ENCODE results near the gene NKPD1. TPM values are rescaled to one million over a fixed set of nuclear protein-coding genes. Genes with fewer than 3 reads are reported as not detected.

The NKPD1 gene
- total RNA-seq, 1 donor: under 0.01 TPM

DNA sequence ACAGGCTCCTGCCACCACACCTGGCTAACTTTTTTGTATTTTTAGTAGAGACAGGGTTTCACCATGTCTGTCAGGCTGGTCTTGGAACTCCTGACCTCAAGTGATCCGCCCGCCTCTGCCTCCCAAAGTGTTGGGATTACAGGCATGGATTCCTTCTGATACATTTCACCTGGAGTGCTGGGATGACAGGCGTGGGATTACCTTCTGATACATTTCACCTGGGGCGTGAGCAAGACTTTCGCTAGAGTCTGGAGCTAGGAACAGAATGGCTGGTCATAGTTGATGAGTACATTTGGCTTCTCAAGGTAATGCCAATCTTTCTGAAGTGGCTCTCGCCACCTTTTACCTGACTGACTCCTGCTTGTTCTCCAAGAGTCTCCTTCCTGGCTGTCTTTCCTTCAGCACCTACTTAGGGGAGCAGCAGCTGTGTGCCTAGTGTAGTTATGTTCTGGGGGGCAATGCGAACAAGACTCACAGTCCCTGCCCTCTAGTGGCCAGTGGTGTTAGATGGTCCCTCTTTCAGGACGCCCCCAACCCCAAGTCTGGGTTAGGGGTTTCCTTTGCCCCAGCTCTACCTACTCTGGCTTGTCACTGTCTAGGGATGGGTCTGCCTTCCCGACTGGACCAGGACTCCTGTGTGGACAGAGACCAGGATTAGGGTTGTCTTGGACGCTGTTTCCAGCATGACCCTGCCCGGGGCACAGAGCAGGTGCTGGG, 48.5 kb downstream of the NKPD1 start:
- DNase-seq (ENCODE audit: low read depth): no peak
- H3K4me3 ChIP-seq (ENCODE audit: low read depth, low read length): no peak overlapping the region
- TF ChIP-seq, protein P1, sequence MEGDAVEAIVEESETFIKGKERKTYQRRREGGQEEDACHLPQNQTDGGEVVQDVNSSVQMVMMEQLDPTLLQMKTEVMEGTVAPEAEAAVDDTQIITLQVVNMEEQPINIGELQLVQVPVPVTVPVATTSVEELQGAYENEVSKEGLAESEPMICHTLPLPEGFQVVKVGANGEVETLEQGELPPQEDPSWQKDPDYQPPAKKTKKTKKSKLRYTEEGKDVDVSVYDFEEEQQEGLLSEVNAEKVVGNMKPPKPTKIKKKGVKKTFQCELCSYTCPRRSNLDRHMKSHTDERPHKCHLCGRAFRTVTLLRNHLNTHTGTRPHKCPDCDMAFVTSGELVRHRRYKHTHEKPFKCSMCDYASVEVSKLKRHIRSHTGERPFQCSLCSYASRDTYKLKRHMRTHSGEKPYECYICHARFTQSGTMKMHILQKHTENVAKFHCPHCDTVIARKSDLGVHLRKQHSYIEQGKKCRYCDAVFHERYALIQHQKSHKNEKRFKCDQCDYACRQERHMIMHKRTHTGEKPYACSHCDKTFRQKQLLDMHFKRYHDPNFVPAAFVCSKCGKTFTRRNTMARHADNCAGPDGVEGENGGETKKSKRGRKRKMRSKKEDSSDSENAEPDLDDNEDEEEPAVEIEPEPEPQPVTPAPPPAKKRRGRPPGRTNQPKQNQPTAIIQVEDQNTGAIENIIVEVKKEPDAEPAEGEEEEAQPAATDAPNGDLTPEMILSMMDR (IDR thresholded peaks at IDR 0.05; ENCODE audit: insufficient read depth, low read depth, low read length): no peak

Other genes starting within 250 kb of the NKPD1 start
- 1.3 and 2.6 TPM in 2 replicates for gene APOC1, start 246.4 kb downstream of the NKPD1 start, total RNA-seq
- gene APOC4, start 218.7 kb downstream of the NKPD1 start, total RNA-seq: not detected in 2 replicates
- gene APOC2, start 214.9 kb downstream of the NKPD1 start, total RNA-seq: not detected in 2 replicates
- 53.1 and 62.6 TPM in 2 replicates for gene CLPTM1, start 205.6 kb downstream of the NKPD1 start, total RNA-seq
- gene RELB, start 159.5 kb downstream of the NKPD1 start, total RNA-seq: 10.6 and 13.8 TPM in 2 replicates
- 14.2 and 16.4 TPM in 2 replicates for gene CLASRP, start 121.9 kb downstream of the NKPD1 start, total RNA-seq
- gene ZNF296, start 84.5 kb downstream of the NKPD1 start, total RNA-seq: under 0.01 TPM in 2 replicates
- 16.0 and 24.2 TPM in 2 replicates for gene GEMIN7, start 81.7 kb downstream of the NKPD1 start, total RNA-seq
- 31.1 and 36.1 TPM in 2 replicates for gene PPP1R37, start 67.8 kb downstream of the NKPD1 start, total RNA-seq
- gene TRAPPC6A, start 17.3 kb upstream of the NKPD1 start, total RNA-seq: 3.9 and 7.7 TPM in 2 replicates
- gene BLOC1S3, start 17.8 kb upstream of the NKPD1 start, total RNA-seq: 4.3 and 5.8 TPM in 2 replicates
- not detected in 2 replicates for gene EXOC3L2, start 84.4 kb upstream of the NKPD1 start, total RNA-seq
- 14.2 and 16.8 TPM in 2 replicates for gene MARK4, start 90.3 kb upstream of the NKPD1 start, total RNA-seq
- gene CKM, start 161.9 kb upstream of the NKPD1 start, total RNA-seq: 0.43 TPM in 1 of 2 replicates, not detected in the other
- 0.32 TPM in 1 of 2 replicates, not detected in the other for gene KLC3, start 179.8 kb upstream of the NKPD1 start, total RNA-seq
- gene ERCC2, start 209.6 kb upstream of the NKPD1 start, total RNA-seq: 53.5 and 73.0 TPM in 2 replicates
- 5.6 and 8.4 TPM in 2 replicates for gene PPP1R13L, start 244.1 kb upstream of the NKPD1 start, total RNA-seq
- 8.1 and 13.4 TPM in 2 replicates for gene POLR1G, start 245.7 kb upstream of the NKPD1 start, total RNA-seq

All from fibroblast of villous mesenchyme (primary cell).